ENCODE data around the gene ZSCAN10. TPM values are rescaled to one million over a fixed set of nuclear protein-coding genes. Genes with fewer than 3 reads are reported as not detected.

Gene ZSCAN10
- total and polyA plus RNA-seq, 2 donors (not counting 1 experiment from before 2014, with no cell fraction given): 0.02 TPM; not detected in 1

- Histone ChIP-seq H3K27ac (ENCODE audit: insufficient read depth, low read length) (no peak overlapping the region), H3K36me3 (ENCODE audit: control insufficient read depth, insufficient read depth, low read length) (peaks cover 13% of the 10 kb centered on the region), H2AFZ (ENCODE audit: low read length) (no peak overlapping the region), H3K27me3 (ENCODE audit: control insufficient read depth, insufficient read depth, low read length) (no peaks in the 10 kb centered on the region), H3K4me2 (ENCODE audit: extremely low read depth, insufficient read depth, low read length) (no peak overlapping the region), H4K20me1 (ENCODE audit: control insufficient read depth, extremely low read depth, insufficient read depth, low read length) (no peaks in the 10 kb centered on the region), H3K4me1 (ENCODE audit: control insufficient read depth, extremely low read depth, insufficient read depth, low read length) (no peaks in the 10 kb centered on the region), H3K4me3 (replicated peaks in 1 of 4; ENCODE audit: control extremely low read depth in 1 of 4, insufficient read depth in 1 of 4, low read depth in 3 of 4, low read length in 4 of 4) (no peak overlapping the region), H3K9ac (ENCODE audit: insufficient read depth, low read length) (no peak overlapping the region), H3K79me2 (ENCODE audit: control insufficient read depth, insufficient read depth, low read length) (peaks cover 14% of the 10 kb centered on the region), H3K9me3 (ENCODE audit: control insufficient read depth, insufficient read depth, low read depth, low read length) (no peaks in the 10 kb centered on the region)
- TF ChIP-seq EZH2 (IDR thresholded peaks at IDR 0.05; ENCODE audit: low read length, missing control alignments): no peak
- no peak for TF ChIP-seq CTCF (conservative IDR thresholded peaks at IDR 0.05 in 1 of 2, IDR thresholded peaks at IDR 0.05 in 1 of 2; ENCODE audit: low read depth in 1 of 2, low read length in 2 of 2)
- DNase-seq (ENCODE audit: low read depth in 2 of 2): no peak
Measured at GRCh38 chr16:3138342-3138741, 39.2 kb upstream of the ZSCAN10 start.

DNA sequence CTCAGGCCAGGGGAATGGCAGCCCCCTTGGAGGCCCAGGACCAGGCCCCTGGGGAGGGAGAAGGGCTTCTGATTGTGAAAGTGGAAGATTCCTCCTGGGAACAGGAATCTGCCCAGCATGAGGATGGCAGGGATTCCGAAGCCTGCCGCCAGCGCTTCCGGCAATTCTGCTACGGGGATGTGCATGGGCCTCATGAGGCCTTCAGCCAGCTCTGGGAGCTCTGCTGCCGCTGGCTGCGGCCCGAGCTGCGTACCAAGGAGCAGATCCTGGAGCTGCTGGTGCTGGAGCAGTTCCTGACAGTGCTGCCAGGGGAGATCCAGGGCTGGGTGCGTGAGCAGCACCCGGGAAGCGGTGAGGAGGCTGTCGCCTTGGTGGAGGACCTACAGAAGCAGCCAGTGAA is 38.2 kb upstream of the ZSCAN10 start:
- no peak overlapping the region for H3K4me3 ChIP-seq (replicated peaks in 1 of 4; ENCODE audit: control extremely low read depth in 1 of 4, insufficient read depth in 1 of 4, low read depth in 3 of 4, low read length in 4 of 4)
- no peaks in the 10 kb centered on the region for H3K9me3 ChIP-seq (ENCODE audit: control insufficient read depth, insufficient read depth, low read depth, low read length)
- no peaks in the 10 kb centered on the region for H4K20me1 ChIP-seq (ENCODE audit: control insufficient read depth, extremely low read depth, insufficient read depth, low read length)
- H3K36me3 ChIP-seq (ENCODE audit: control insufficient read depth, insufficient read depth, low read length): peaks cover 11% of the 10 kb centered on the region
- TF ChIP-seq EZH2 (IDR thresholded peaks at IDR 0.05; ENCODE audit: low read length, missing control alignments): no peak
- no peak for TF ChIP-seq CTCF (conservative IDR thresholded peaks at IDR 0.05 in 1 of 2, IDR thresholded peaks at IDR 0.05 in 1 of 2; ENCODE audit: low read depth in 1 of 2, low read length in 2 of 2)
- no peaks in the 10 kb centered on the region for H3K27me3 ChIP-seq (ENCODE audit: control insufficient read depth, insufficient read depth, low read length)
- no peak overlapping the region for H2AFZ ChIP-seq (ENCODE audit: low read length)
- peaks cover 22% of the 10 kb centered on the region for H3K79me2 ChIP-seq (ENCODE audit: control insufficient read depth, insufficient read depth, low read length)
- peaks cover 2% of the 10 kb centered on the region for H3K4me1 ChIP-seq (ENCODE audit: control insufficient read depth, extremely low read depth, insufficient read depth, low read length)
- DNase-seq (ENCODE audit: low read depth in 2 of 2): no peak
- H3K4me2 ChIP-seq (ENCODE audit: extremely low read depth, insufficient read depth, low read length): no peak overlapping the region
- no peak overlapping the region for H3K27ac ChIP-seq (ENCODE audit: insufficient read depth, low read length)
- H3K9ac ChIP-seq (ENCODE audit: insufficient read depth, low read length): no peak overlapping the region

- no peaks in the 10 kb centered on the region for H3K27me3 ChIP-seq (ENCODE audit: control insufficient read depth, insufficient read depth, low read length)
- peaks cover 2% of the 10 kb centered on the region for H3K4me1 ChIP-seq (ENCODE audit: control insufficient read depth, extremely low read depth, insufficient read depth, low read length)
- no peaks in the 10 kb centered on the region for H4K20me1 ChIP-seq (ENCODE audit: control insufficient read depth, extremely low read depth, insufficient read depth, low read length)
- H3K36me3 ChIP-seq (ENCODE audit: control insufficient read depth, insufficient read depth, low read length): peaks cover 7% of the 10 kb centered on the region
- peak overlapping the region; percentile 89 for H3K27ac ChIP-seq (ENCODE audit: insufficient read depth, low read length)
- peak overlapping the region; percentile 99 for H3K4me2 ChIP-seq (ENCODE audit: extremely low read depth, insufficient read depth, low read length)
- H3K4me3 ChIP-seq (replicated peaks in 1 of 4; ENCODE audit: control extremely low read depth in 1 of 4, insufficient read depth in 1 of 4, low read depth in 3 of 4, low read length in 4 of 4): peak overlapping the region; percentile 87 to 99 (median 98)
- peaks cover 27% of the 10 kb centered on the region for H3K79me2 ChIP-seq (ENCODE audit: control insufficient read depth, insufficient read depth, low read length)
- H3K9ac ChIP-seq (ENCODE audit: insufficient read depth, low read length): peak overlapping the region; percentile 86
- DNase-seq (ENCODE audit: low read depth in 2 of 2): peak in 1 of 2 donors; percentile 23
- H3K9me3 ChIP-seq (ENCODE audit: control insufficient read depth, insufficient read depth, low read depth, low read length): no peaks in the 10 kb centered on the region
- H2AFZ ChIP-seq (ENCODE audit: low read length): peak overlapping the region; percentile 91
- no peak for TF ChIP-seq EZH2 (IDR thresholded peaks at IDR 0.05; ENCODE audit: low read length, missing control alignments)
Measured at GRCh38 chr16:3135126-3135715, 36.1 kb upstream of the ZSCAN10 start.
